HepG2 (cell line): ENCODE results near the gene C9orf78.

Source experiments
- BCL3 ChIP-seq: sonication (generic); formaldehyde crosslinking; IDR thresholded peaks from 2 replicates; pipeline ENCODE4 v1.5.1; 2020; ENCODE audit warnings: mild to moderate bottlenecking, missing genetic modification reagents, moderate library complexity
- BRCA1 ChIP-seq: sonication (generic); formaldehyde crosslinking; IDR thresholded peaks from 2 replicates; pipeline ENCODE4 v1.4.0; 2020; ENCODE audit warnings: missing genetic modification reagents
- CBX5 ChIP-seq: sonication (generic); formaldehyde crosslinking; IDR thresholded peaks from 2 replicates; pipeline ENCODE4 v1.4.0; 2020; ENCODE audit warnings: missing genetic modification reagents, borderline replicate concordance
- CTCF ChIP-seq: sonication (generic); formaldehyde crosslinking; IDR thresholded peaks from 2 replicates; pipeline ENCODE4 v1.5.0; 2020; ENCODE audit warnings: mild to moderate bottlenecking, missing genetic modification reagents, moderate library complexity
- ELF4 ChIP-seq: sonication (generic); formaldehyde crosslinking; IDR thresholded peaks from 2 replicates; pipeline ENCODE4 v1.5.0; 2020; ENCODE audit warnings: missing genetic modification reagents, mild to moderate bottlenecking, moderate library complexity, borderline replicate concordance
- FOXA1 ChIP-seq, 2 experiments: fragments of 450-650 bp in 1 of 2; sonication (generic) in 1 of 2; formaldehyde crosslinking in 1 of 2; IDR thresholded peaks; 2 replicates each; pipeline versions ENCODE4 v1.4.0 to v1.6.1; 2016 to 2020; ENCODE audit warnings: missing genetic modification reagents in 1 of 2
- MAX ChIP-seq: IDR thresholded peaks from 2 replicates; pipeline ENCODE4 v1.6.1; 2012; ENCODE audit warnings: inconsistent platforms
- POLR2AphosphoS5 ChIP-seq: IDR thresholded peaks from 2 replicates; pipeline ENCODE4 v1.6.1; 2012; ENCODE audit warnings: low read depth, low read length
- TBX2 ChIP-seq: sonication (generic); formaldehyde crosslinking; IDR thresholded peaks from 2 replicates; pipeline ENCODE4 v1.5.0; 2020; ENCODE audit warnings: missing genetic modification reagents, mild to moderate bottlenecking, borderline replicate concordance
- ZBTB44 ChIP-seq: sonication (generic); formaldehyde crosslinking; IDR thresholded peaks from 2 replicates; pipeline ENCODE4 v1.4.0; 2020; ENCODE audit warnings: missing genetic modification reagents
- ZNF138 ChIP-seq: sonication (generic); formaldehyde crosslinking; IDR thresholded peaks from 2 replicates; pipeline ENCODE4 v1.5.0; 2020; ENCODE audit warnings: mild to moderate bottlenecking, low read depth, missing genetic modification reagents
- ZNF205 ChIP-seq: IDR thresholded peaks from 2 replicates; pipeline ENCODE4 v1.6.1; 2018; ENCODE audit warnings: missing biosample characterization, missing genetic modification reagents
- TF ChIP-seq, protein P1 (sequence below): IDR thresholded peaks from 2 replicates; pipeline ENCODE4 v1.6.1; 2016; ENCODE audit warnings: low read depth, borderline replicate concordance

DNA sequence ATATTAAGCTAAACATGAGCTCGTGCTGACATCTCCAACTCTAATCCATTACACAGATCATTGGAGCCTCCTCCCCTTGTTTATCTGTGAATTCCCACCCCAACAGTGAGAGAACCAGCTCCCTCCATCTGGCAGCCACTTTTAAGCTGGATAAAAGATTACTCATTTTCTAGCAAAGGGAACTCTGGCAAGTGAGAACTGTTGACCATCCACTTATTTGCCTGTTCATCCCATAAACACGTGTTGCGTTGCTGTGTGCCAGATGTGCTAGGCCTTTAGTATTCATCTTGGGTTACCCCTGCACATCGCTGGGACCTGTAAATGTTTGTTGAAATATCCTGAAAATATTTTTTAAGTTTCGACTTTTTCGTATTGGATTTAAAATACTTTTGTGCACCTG is 8.7 kb downstream of the C9orf78 start:
- no peak for TF ChIP-seq ZBTB44 (CRISPR knock-in tag)
- TF ChIP-seq TBX2 (CRISPR knock-in tag), result no peak
- no peak for TF ChIP-seq ELF4
- TF ChIP-seq FOXA1 (IDR thresholded peaks at IDR 0.05), result no peak
- no peak for TF ChIP-seq FOXA1 (CRISPR knock-in tag; IDR thresholded peaks at IDR 0.05)
- TF ChIP-seq CBX5 (CRISPR knock-in tag), result no peak
- no peak for TF ChIP-seq ZNF205 (CRISPR knock-in tag)
- TF ChIP-seq BRCA1, result no peak
- no peak for TF ChIP-seq ZNF138 (CRISPR knock-in tag)
- TF ChIP-seq CTCF (CRISPR knock-in tag), result no peak
- TF ChIP-seq MAX, result no peak
- TF ChIP-seq POLR2AphosphoS5, result no peak
- TF ChIP-seq BCL3 (CRISPR knock-in tag), result no peak
- TF ChIP-seq, protein P1, sequence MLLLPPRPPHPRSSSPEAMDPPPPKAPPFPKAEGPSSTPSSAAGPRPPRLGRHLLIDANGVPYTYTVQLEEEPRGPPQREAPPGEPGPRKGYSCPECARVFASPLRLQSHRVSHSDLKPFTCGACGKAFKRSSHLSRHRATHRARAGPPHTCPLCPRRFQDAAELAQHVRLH (CRISPR knock-in tag), result no peak
